IMR-90 (cell line): ENCODE measurements around the gene LMX1A. TPM values are rescaled to one million over a fixed set of nuclear protein-coding genes. Genes with fewer than 3 reads are reported as not detected.

ENCODE experiments used
- ATAC-seq: fragments of 200-7000 bp; cut with Tn5 transposase; 2 replicates; pipeline ENCODE4 v1.9.1; 2020; ENCODE audit warnings: low read depth, mild to moderate bottlenecking, moderate library complexity
- BruUV-seq: library from RNA; stranded (reverse); fragments of 400-500 nt; replicated peaks from 2 replicates; lab custom pipeline; 2021; lab: Mats Ljungman, UMichigan
- CTCF ChIA-PET: fragments of 300-600 bp; formaldehyde crosslinking; extraction: SDS; loops from one replicate; lab custom pipeline; 2021; ENCODE audit warnings: antibody characterized with exemption; lab: Yijun Ruan, JAX
- POLR2A ChIA-PET: fragments of 300-600 bp; sonication (Branson Sonifier 250); formaldehyde crosslinking; loops from one replicate; lab custom pipeline; 2022; ENCODE audit warnings: antibody characterized with exemption; ENCODE audit not compliant: unreplicated experiment; lab: Charles Lee
- DNase-seq: peaks from one replicate; pipeline ENCODE4 v3.0.0; 2013
- H2AFZ ChIP-seq: replicated peaks from 2 replicates; pipeline ENCODE3; 2013; ENCODE audit warnings: low read length, mild to moderate bottlenecking; ENCODE audit not compliant: poor library complexity
- H2AK5ac ChIP-seq: 2 replicates; pipeline ENCODE4 v1.6.1; 2013; ENCODE audit warnings: low read depth, low read length, inconsistent platforms
- H2AK9ac ChIP-seq: replicated peaks from 2 replicates; pipeline ENCODE3; 2013; ENCODE audit warnings: mild to moderate bottlenecking, low read depth, low read length, moderate library complexity; ENCODE audit not compliant: poor library complexity
- H2BK120ac ChIP-seq: 2 replicates; pipeline ENCODE4 v1.6.1; 2013; ENCODE audit warnings: low read depth, low read length, inconsistent platforms
- H2BK15ac ChIP-seq: 3 replicates; pipeline ENCODE4 v1.6.1; 2013; ENCODE audit warnings: low read depth, low read length, inconsistent platforms
- H2BK20ac ChIP-seq: 2 replicates; pipeline ENCODE4 v1.6.1; 2013; ENCODE audit warnings: low read depth, mild to moderate bottlenecking, inconsistent platforms, low read length, moderate library complexity
- H2BK5ac ChIP-seq: 2 replicates; pipeline ENCODE4 v1.6.1; 2013; ENCODE audit warnings: mild to moderate bottlenecking, low read depth, low read length, inconsistent platforms; ENCODE audit not compliant: poor library complexity, severe bottlenecking
- H3K14ac ChIP-seq: replicated peaks from 2 replicates; pipeline ENCODE4 v1.6.1; 2013; ENCODE audit warnings: low read depth, low read length, inconsistent platforms
- H3K18ac ChIP-seq: 2 replicates; pipeline ENCODE4 v1.6.1; 2013; ENCODE audit warnings: low read depth, low read length, control low read depth
- H3K23ac ChIP-seq: 2 replicates; pipeline ENCODE4 v1.6.1; 2013; ENCODE audit warnings: low read depth, low read length, inconsistent platforms
- H3K27ac ChIP-seq: 2 replicates; pipeline ENCODE4 v1.5.1; 2013; ENCODE audit warnings: mild to moderate bottlenecking, control low read depth, low read length; ENCODE audit not compliant: insufficient read depth
- H3K27me3 ChIP-seq: 2 replicates; pipeline ENCODE4 v1.6.1; 2013; ENCODE audit warnings: low read length; ENCODE audit not compliant: control insufficient read depth, insufficient read depth
- H3K36me3 ChIP-seq: 2 replicates; pipeline ENCODE4 v1.6.1; 2013; ENCODE audit warnings: low read length, mixed read lengths; ENCODE audit not compliant: control insufficient read depth, insufficient read depth
- H3K4ac ChIP-seq: 2 replicates; pipeline ENCODE4 v1.6.1; 2013; ENCODE audit warnings: low read depth, low read length, inconsistent platforms
- H3K4me1 ChIP-seq: 2 replicates; pipeline ENCODE4 v1.6.1; 2013; ENCODE audit warnings: low read length, mixed read lengths; ENCODE audit not compliant: control insufficient read depth, insufficient read depth
- H3K4me2 ChIP-seq: 2 replicates; pipeline ENCODE4 v1.6.1; 2013; ENCODE audit warnings: low read depth, mild to moderate bottlenecking, control low read depth, low read length, moderate library complexity
- H3K4me3 ChIP-seq: 2 replicates; pipeline ENCODE4 v1.5.1; 2013; ENCODE audit warnings: low read depth, mild to moderate bottlenecking, control low read depth, low read length, moderate library complexity; ENCODE audit not compliant: insufficient read depth
- H3K56ac ChIP-seq: 2 replicates; pipeline ENCODE4 v1.6.1; 2013; ENCODE audit warnings: low read length, inconsistent platforms; ENCODE audit not compliant: insufficient read depth; ENCODE audit errors: extremely low read depth
- H3K79me1 ChIP-seq, 2 experiments: 2 replicates each; pipeline ENCODE4 v1.6.1; 2013; ENCODE audit warnings: low read length in 2 of 2, inconsistent platforms in 1 of 2, low read depth in 1 of 2
- H3K9ac ChIP-seq: 2 replicates; pipeline ENCODE4 v1.6.1; 2013; ENCODE audit warnings: low read depth, low read length, control low read depth
- H3K9me1 ChIP-seq: 2 replicates; pipeline ENCODE4 v1.6.1; 2013; ENCODE audit warnings: low read length, inconsistent platforms; ENCODE audit not compliant: insufficient read depth
- H3K9me3 ChIP-seq: 2 replicates; pipeline ENCODE4 v1.6.1; 2013; ENCODE audit warnings: low read length; ENCODE audit not compliant: control insufficient read depth, insufficient read depth
- H4K20me1 ChIP-seq: 2 replicates; pipeline ENCODE4 v1.6.1; 2013; ENCODE audit warnings: low read length, inconsistent platforms; ENCODE audit not compliant: insufficient read depth
- H4K5ac ChIP-seq: 2 replicates; pipeline ENCODE4 v1.6.1; 2013; ENCODE audit warnings: mild to moderate bottlenecking, low read depth, low read length, control low read depth
- H4K8ac ChIP-seq, 2 experiments: 2 replicates each; pipeline ENCODE4 v1.6.1; 2013; ENCODE audit warnings: low read depth in 2 of 2, low read length in 2 of 2, control low read depth in 1 of 2, inconsistent platforms in 1 of 2
- H4K91ac ChIP-seq: 2 replicates; pipeline ENCODE4 v1.6.1; 2013; ENCODE audit warnings: low read depth, low read length, inconsistent platforms; ENCODE audit not compliant: insufficient read depth
- CEBPB ChIP-seq: IDR thresholded peaks from 2 replicates; pipeline ENCODE4 v1.6.1; 2012; ENCODE audit warnings: low read depth, low read length, improper control_type of control experiment
- MAZ ChIP-seq: IDR thresholded peaks from 2 replicates; pipeline ENCODE4 v1.6.1; 2012; ENCODE audit warnings: low read depth, mild to moderate bottlenecking, low read length, improper control_type of control experiment, moderate library complexity, borderline replicate concordance
- NFE2L2 ChIP-seq: fragments of 150-350 bp; IDR thresholded peaks from 2 replicates; pipeline ENCODE4 v1.6.1; 2016; ENCODE audit warnings: low read depth, mild to moderate bottlenecking, low read length
- POLR2A ChIP-seq: IDR thresholded peaks from 2 replicates; pipeline ENCODE4 v1.6.1; 2012; ENCODE audit warnings: mild to moderate bottlenecking, low read depth, low read length
- SMC3 ChIP-seq: fragments of 150-350 bp; IDR thresholded peaks from 2 replicates; pipeline ENCODE4 v1.6.1; 2016; ENCODE audit warnings: low read depth, mild to moderate bottlenecking, antibody characterized with exemption, low read length, moderate library complexity
- USF2 ChIP-seq: fragments of 150-350 bp; IDR thresholded peaks from 2 replicates; pipeline ENCODE4 v1.6.1; 2017; ENCODE audit warnings: mild to moderate bottlenecking, antibody characterized with exemption, low read length, low read depth
- WGBS, 2 experiments: methylation state at CpG; one replicate each; pipeline versions ENCODE4 v1.1.5 to v1.1.7; 2013; ENCODE audit warnings: missing lambda C conversion rate in 2 of 2; ENCODE audit not compliant: insufficient read length in 1 of 2; ENCODE audit errors: extremely low coverage in 2 of 2; 5-methylcytosine and 5-hydroxymethylcytosine counted together
- dilution Hi-C: fragments of 300-500 bp; cut with HindIII; formaldehyde crosslinking; loops from one replicate; pipeline ENCODE4 v1.14.3; 2018; ENCODE audit warnings: low sequenced_read_pairs; ENCODE audit not compliant: unreplicated experiment
- in situ Hi-C: fragments of 300-500 bp; cut with MboI; formaldehyde crosslinking; loops from 3 replicates; pipeline ENCODE4 v1.14.3; 2019; ENCODE audit warnings: low sequenced_read_pairs, inconsistent platforms, mixed read lengths
- intact Hi-C: fragments of 100-400 bp; cut with micrococcal nuclease; formaldehyde crosslinking; loops from 2 replicates; pipeline ENCODE4 v1.10.0; 2022
- polyA plus RNA-seq, 3 experiments: library from polyadenylated mRNA; depleted of rRNA; stranded (reverse); fragments of >200 nt; gene quantifications; 2 replicates each; pipeline ENCODE4 v1.2.3, GENCODE V29; 2012; ENCODE audit warnings: low replicate concordance in 1 of 3
- total RNA-seq: library from RNA; depleted of rRNA; stranded (reverse); fragments of >200 nt; gene quantifications from 2 replicates; pipeline ENCODE4 v1.2.3, GENCODE V29; 2012

LMX1A gene
- total and polyA plus RNA-seq, 2 of the 4 experiments (the other 2 are of a cell fraction) = not detected

GRCh38 chr1:165342168-165342567 lies 14.3 kb downstream of the LMX1A start:
- no peak overlapping the region for H3K56ac ChIP-seq
- no peaks in the 10 kb centered on the region for H3K9me1 ChIP-seq
- H2BK20ac ChIP-seq = no peak overlapping the region
- dilution Hi-C loops = no loop called here
- ATAC-seq = no peak
- POLR2A ChIA-PET = no interaction called here
- CTCF ChIA-PET = no interaction called here
- no peak overlapping the region for H2BK5ac ChIP-seq
- H4K20me1 ChIP-seq = no peaks in the 10 kb centered on the region
- H3K79me1 ChIP-seq = no peaks in the 10 kb centered on the region
- H2BK120ac ChIP-seq = no peak overlapping the region
- no peak overlapping the region for H3K4me2 ChIP-seq
- no TSS peak for BruUV-seq
- H3K14ac ChIP-seq = no peak overlapping the region
- TF ChIP-seq SMC3 = no peak
- no peak for TF ChIP-seq MAZ
- TF ChIP-seq POLR2A = no peak
- no peak for TF ChIP-seq NFE2L2
- TF ChIP-seq USF2 = no peak
- TF ChIP-seq CEBPB = no peak
- H3K9me3 ChIP-seq = no peaks in the 10 kb centered on the region
- no peak overlapping the region for H2BK15ac ChIP-seq
- H2AK5ac ChIP-seq = no peak overlapping the region
- H3K4me1 ChIP-seq = no peaks in the 10 kb centered on the region
- no peak overlapping the region for H2AK9ac ChIP-seq
- no peak overlapping the region for H3K23ac ChIP-seq
- H3K9ac ChIP-seq = no peak overlapping the region
- no peak overlapping the region for H2AFZ ChIP-seq
- WGBS, 2 experiments = 63% methylated on average over 2 of the region's 2 CpGs; no CpG with 5 or more reads in 1 of the 2 experiments
- no peak overlapping the region for H3K4me3 ChIP-seq
- H4K5ac ChIP-seq = no peak overlapping the region
- H3K27ac ChIP-seq = no peak overlapping the region
- in situ Hi-C loops = no loop called here
- no peaks in the 10 kb centered on the region for H3K36me3 ChIP-seq
- peaks cover 1% of the 10 kb centered on the region; the same call in 1 of the 2 replicates for H3K27me3 ChIP-seq
- no peak for DNase-seq
- intact Hi-C loops = no loop called here
- no peak overlapping the region for H3K4ac ChIP-seq
- H4K91ac ChIP-seq = no peak overlapping the region
- no peak overlapping the region for H3K18ac ChIP-seq
- H4K8ac ChIP-seq = no peak overlapping the region
